Measurements from ENCODE around the gene SMC1B. TPM values are rescaled to one million over a fixed set of nuclear protein-coding genes. Genes with fewer than 3 reads are reported as not detected.
"Not testable (repeated sequence)": the region's sequence is repeated elsewhere in the genome, so short reads cannot be mapped to it uniquely, and the experiment has no call there.

Gene SMC1B
- total and polyA plus RNA-seq, 4 donors, result 0.01 to 0.04 TPM; not detected in 2

DNA sequence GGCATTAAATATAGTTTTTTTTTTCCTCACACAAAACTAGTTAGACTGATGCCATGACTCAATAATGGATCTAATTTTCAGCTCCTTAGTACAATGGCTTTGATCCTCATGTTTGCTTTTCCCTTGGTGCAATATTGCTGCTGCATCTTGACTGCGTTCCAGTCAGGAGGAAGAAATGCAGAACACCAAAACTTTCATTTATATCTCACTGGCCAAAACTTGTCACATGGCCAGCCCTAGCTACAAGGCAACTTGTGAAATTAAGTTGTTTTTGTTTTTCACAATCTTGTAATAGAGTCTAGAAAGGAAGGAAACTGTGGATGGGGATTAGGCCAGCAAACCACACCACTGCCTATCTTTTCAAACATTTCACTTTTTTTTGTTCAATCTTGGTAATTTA lies 36.7 kb downstream of the SMC1B start:
- Histone ChIP-seq H3K4me3 (no peak overlapping the region), H3K4me1 (ENCODE audit: control insufficient read depth in 5 of 5, insufficient read depth in 5 of 5, low read length in 5 of 5) (no peaks in the 10 kb centered on the region), H3K36me3 (ENCODE audit: control insufficient read depth in 4 of 4, insufficient read depth in 4 of 4, low read length in 4 of 4) (no peaks in the 10 kb centered on the region), H3K27ac (ENCODE audit: low read depth in 1 of 2, low read length in 1 of 2) (no peak overlapping the region), H3K27me3 (ENCODE audit: control insufficient read depth in 3 of 3, insufficient read depth in 3 of 3, low read length in 2 of 3) (no peaks in the 10 kb centered on the region), H3K9me3 (ENCODE audit: control insufficient read depth in 4 of 4, insufficient read depth in 3 of 4, low read length in 3 of 4) (no peaks in the 10 kb centered on the region), H3K9ac (ENCODE audit: insufficient read depth in 1 of 2, low read length in 2 of 2) (no peak overlapping the region)
- WGBS, 2 donors, result 29 to 51% methylated on average over 1 of the region's 1 CpG
- TF ChIP-seq, protein P1, sequence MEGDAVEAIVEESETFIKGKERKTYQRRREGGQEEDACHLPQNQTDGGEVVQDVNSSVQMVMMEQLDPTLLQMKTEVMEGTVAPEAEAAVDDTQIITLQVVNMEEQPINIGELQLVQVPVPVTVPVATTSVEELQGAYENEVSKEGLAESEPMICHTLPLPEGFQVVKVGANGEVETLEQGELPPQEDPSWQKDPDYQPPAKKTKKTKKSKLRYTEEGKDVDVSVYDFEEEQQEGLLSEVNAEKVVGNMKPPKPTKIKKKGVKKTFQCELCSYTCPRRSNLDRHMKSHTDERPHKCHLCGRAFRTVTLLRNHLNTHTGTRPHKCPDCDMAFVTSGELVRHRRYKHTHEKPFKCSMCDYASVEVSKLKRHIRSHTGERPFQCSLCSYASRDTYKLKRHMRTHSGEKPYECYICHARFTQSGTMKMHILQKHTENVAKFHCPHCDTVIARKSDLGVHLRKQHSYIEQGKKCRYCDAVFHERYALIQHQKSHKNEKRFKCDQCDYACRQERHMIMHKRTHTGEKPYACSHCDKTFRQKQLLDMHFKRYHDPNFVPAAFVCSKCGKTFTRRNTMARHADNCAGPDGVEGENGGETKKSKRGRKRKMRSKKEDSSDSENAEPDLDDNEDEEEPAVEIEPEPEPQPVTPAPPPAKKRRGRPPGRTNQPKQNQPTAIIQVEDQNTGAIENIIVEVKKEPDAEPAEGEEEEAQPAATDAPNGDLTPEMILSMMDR (IDR thresholded peaks at IDR 0.05; ENCODE audit: control extremely low read depth, extremely low read depth), result no peak
- DNase-seq (peak; percentile 15 to 62 (median 33)), ATAC-seq (ENCODE audit: insufficient read depth, low FRiP score) (no peak)

DNA sequence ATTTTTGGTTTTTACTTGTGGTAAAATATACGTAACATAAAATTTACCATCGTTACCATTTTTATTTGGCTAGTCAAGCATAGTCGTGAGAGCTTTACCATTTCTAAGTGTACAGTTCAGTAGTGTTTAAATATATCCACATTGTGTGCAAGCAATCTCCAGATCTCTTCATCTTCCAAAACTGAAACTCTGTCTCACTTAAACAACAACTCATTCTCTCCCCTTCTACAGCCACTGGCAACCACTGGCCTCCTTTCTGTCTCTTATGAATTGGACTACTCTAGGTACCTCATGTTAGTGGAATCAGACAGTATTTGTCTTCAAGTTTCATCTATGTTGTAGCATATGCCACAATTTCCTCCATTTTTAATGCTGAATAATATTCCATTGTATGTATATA lies 37.4 kb downstream of the SMC1B start:
- Histone ChIP-seq H3K36me3 (ENCODE audit: control insufficient read depth in 4 of 4, insufficient read depth in 4 of 4, low read length in 4 of 4) (no peaks in the 10 kb centered on the region), H3K27ac (ENCODE audit: low read depth in 1 of 2, low read length in 1 of 2) (no peak overlapping the region), H3K9me3 (ENCODE audit: control insufficient read depth in 4 of 4, insufficient read depth in 3 of 4, low read length in 3 of 4) (no peaks in the 10 kb centered on the region), H3K4me1 (ENCODE audit: control insufficient read depth in 5 of 5, insufficient read depth in 5 of 5, low read length in 5 of 5) (no peaks in the 10 kb centered on the region), H3K9ac (ENCODE audit: insufficient read depth in 1 of 2, low read length in 2 of 2) (no peak overlapping the region), H3K4me3 (no peak overlapping the region), H3K27me3 (ENCODE audit: control insufficient read depth in 3 of 3, insufficient read depth in 3 of 3, low read length in 2 of 3) (no peaks in the 10 kb centered on the region)
- DNase-seq (no peak), ATAC-seq (ENCODE audit: insufficient read depth, low FRiP score) (no peak)
- 80 to 91% methylated on average over 3 of the region's 3 CpGs for WGBS, 2 donors
- TF ChIP-seq, protein P1 (IDR thresholded peaks at IDR 0.05; ENCODE audit: control extremely low read depth, extremely low read depth), result no peak

DNA sequence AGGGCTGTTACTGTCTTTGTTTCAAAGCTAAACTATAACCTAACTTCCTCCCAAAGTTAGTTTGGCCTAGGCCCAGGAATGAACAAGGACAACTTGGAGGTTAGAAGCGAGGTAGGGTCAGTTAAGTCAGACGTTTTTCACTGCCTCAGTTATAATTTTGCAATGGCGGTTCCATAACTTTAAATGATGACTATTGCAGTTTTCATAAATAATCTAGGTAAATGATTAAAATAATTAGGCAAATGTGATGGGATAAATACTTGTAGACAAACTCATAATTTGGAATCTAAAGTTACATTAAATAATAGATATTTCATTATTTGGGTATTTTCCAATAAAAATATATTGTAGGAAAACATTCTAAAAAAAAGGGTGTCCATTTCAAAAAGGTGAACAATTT lies 39.8 kb downstream of the SMC1B start:
- H3K4me1 ChIP-seq (ENCODE audit: control insufficient read depth in 5 of 5, insufficient read depth in 5 of 5, low read length in 5 of 5); H3K27ac ChIP-seq (ENCODE audit: low read depth in 1 of 2, low read length in 1 of 2); ATAC-seq (ENCODE audit: insufficient read depth, low FRiP score); H3K9ac ChIP-seq (ENCODE audit: insufficient read depth in 1 of 2, low read length in 2 of 2); H3K9me3 ChIP-seq (ENCODE audit: control insufficient read depth in 4 of 4, insufficient read depth in 3 of 4, low read length in 3 of 4); H3K27me3 ChIP-seq (ENCODE audit: control insufficient read depth in 3 of 3, insufficient read depth in 3 of 3, low read length in 2 of 3); DNase-seq; H3K36me3 ChIP-seq (ENCODE audit: control insufficient read depth in 4 of 4, insufficient read depth in 4 of 4, low read length in 4 of 4); H3K4me3 ChIP-seq: not testable (repeated sequence)
- 91 to 95% methylated on average over 3 of the region's 3 CpGs for WGBS, 2 donors

DNA sequence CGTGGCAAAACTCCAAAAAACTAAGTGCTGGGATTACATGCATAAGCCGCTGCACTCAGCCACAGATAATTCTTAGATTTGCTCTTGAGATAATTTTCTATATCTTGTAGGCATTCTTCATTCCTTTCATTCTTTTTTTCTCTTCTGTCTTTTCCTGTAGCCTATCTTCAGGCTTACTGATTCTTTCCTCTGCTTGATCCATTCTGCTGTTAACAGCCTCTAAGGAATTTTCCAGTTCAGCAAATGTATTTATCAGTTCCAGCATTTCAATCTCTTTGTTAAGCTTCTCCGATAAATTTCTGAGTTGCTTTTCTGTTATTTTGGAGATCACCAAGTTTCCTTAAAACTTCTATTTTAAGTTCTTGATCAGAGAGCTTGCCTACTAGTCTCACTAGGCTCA lies 46.7 kb downstream of the SMC1B start:
- TF ChIP-seq, protein P1 (IDR thresholded peaks at IDR 0.05; ENCODE audit: control extremely low read depth, extremely low read depth), result no peak
- Histone ChIP-seq H3K4me1 (ENCODE audit: control insufficient read depth in 5 of 5, insufficient read depth in 5 of 5, low read length in 5 of 5) (no peaks in the 10 kb centered on the region), H3K27ac (ENCODE audit: low read depth in 1 of 2, low read length in 1 of 2) (no peak overlapping the region), H3K9me3 (ENCODE audit: control insufficient read depth in 4 of 4, insufficient read depth in 3 of 4, low read length in 3 of 4) (peaks cover 0 to 12% (median 7%) of the 10 kb centered on the region in 4 donors), H3K36me3 (ENCODE audit: control insufficient read depth in 4 of 4, insufficient read depth in 4 of 4, low read length in 4 of 4) (no peaks in the 10 kb centered on the region), H3K4me3 (no peak overlapping the region), H3K27me3 (ENCODE audit: control insufficient read depth in 3 of 3, insufficient read depth in 3 of 3, low read length in 2 of 3) (no peaks in the 10 kb centered on the region), H3K9ac (ENCODE audit: insufficient read depth in 1 of 2, low read length in 2 of 2) (no peak overlapping the region)
- no peak for DNase-seq
- ATAC-seq (ENCODE audit: insufficient read depth, low FRiP score), result no peak
- 87 to 96% methylated on average over 3 of the region's 3 CpGs for WGBS, 2 donors

All from lung (tissue), 12 donors.